Stimulated activated effector memory CD8-positive, alpha-beta T cell treated with anti-CD3 and anti-CD28 coated beads, Interleukin-12 subunit alpha, Interleukin-12 subunit beta, amount 100 ng/mL, for 72 hours (primary cell): ENCODE results near the gene TNFAIP6.

Source experiments
- ATAC-seq: fragments of 150-1000 bp; cut with Tn5 transposase; 2 replicates; pipeline ENCODE4 v1.10.0; 2021
- DNase-seq, 2 donors: peaks; one replicate each; pipeline ENCODE4 v3.0.0; 2021 to 2022; ENCODE audit warnings: low spot score in 2 of 2
- H3K27ac Mint-ChIP-seq: one replicate; pipeline ENCODE4 v1.8.0; 2022; ENCODE audit warnings: mild to moderate bottlenecking, mixed read lengths
- H3K36me3 Mint-ChIP-seq: one replicate; pipeline ENCODE4 v1.8.0; 2022; ENCODE audit warnings: mild to moderate bottlenecking, mixed read lengths
- H3K4me1 Mint-ChIP-seq: one replicate; pipeline ENCODE4 v1.8.0; 2022; ENCODE audit warnings: mixed read lengths
- H3K4me3 Mint-ChIP-seq: one replicate; pipeline ENCODE4 v1.8.0; 2022; ENCODE audit warnings: mild to moderate bottlenecking, mixed read lengths
- H3K9me3 Mint-ChIP-seq: one replicate; pipeline ENCODE4 v1.8.0; 2022; ENCODE audit warnings: mixed read lengths

TNFAIP6 gene

GRCh38 chr2:151347906-151348305 lies 9.5 kb upstream of the TNFAIP6 start:
- H3K9me3 Mint-ChIP-seq = peaks cover 6% of the 10 kb centered on the region
- DNase-seq (no peak), ATAC-seq (no peak)
- H3K27ac Mint-ChIP-seq = no peak overlapping the region
- H3K36me3 Mint-ChIP-seq = no peaks in the 10 kb centered on the region
- H3K4me3 Mint-ChIP-seq = no peak overlapping the region
- no peaks in the 10 kb centered on the region for H3K4me1 Mint-ChIP-seq

GRCh38 chr2:151350579-151351195 lies 6.7 kb upstream of the TNFAIP6 start:
- no peaks in the 10 kb centered on the region for H3K9me3 Mint-ChIP-seq
- DNase-seq (no peak), ATAC-seq (no peak)
- H3K4me3 Mint-ChIP-seq = no peak overlapping the region
- H3K36me3 Mint-ChIP-seq = no peaks in the 10 kb centered on the region
- H3K27ac Mint-ChIP-seq = no peak overlapping the region
- H3K4me1 Mint-ChIP-seq = no peaks in the 10 kb centered on the region

DNA sequence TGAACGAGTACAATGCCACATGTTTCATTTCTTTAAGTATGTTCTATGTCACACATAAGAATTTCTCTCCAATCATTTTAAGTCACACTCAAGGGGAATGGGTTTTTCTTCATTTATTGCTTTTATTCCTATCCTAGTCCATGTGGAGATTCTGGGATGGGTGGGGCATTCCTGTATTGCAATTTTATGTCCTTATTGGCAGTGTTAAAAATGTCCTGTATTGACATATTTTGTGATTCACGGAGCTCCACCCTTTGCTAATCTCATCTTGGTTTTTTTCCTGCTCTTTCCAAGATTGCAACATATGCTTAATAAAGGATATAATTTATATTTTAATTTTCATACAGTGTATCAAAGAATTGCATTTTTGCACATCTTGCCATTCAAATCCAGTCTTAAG lies 3.4 kb upstream of the TNFAIP6 start:
- H3K4me3 Mint-ChIP-seq = no peak overlapping the region
- no peak overlapping the region for H3K27ac Mint-ChIP-seq
- H3K36me3 Mint-ChIP-seq = no peaks in the 10 kb centered on the region
- ATAC-seq (no peak), DNase-seq (no peak)
- no peaks in the 10 kb centered on the region for H3K9me3 Mint-ChIP-seq
- no peaks in the 10 kb centered on the region for H3K4me1 Mint-ChIP-seq

DNA sequence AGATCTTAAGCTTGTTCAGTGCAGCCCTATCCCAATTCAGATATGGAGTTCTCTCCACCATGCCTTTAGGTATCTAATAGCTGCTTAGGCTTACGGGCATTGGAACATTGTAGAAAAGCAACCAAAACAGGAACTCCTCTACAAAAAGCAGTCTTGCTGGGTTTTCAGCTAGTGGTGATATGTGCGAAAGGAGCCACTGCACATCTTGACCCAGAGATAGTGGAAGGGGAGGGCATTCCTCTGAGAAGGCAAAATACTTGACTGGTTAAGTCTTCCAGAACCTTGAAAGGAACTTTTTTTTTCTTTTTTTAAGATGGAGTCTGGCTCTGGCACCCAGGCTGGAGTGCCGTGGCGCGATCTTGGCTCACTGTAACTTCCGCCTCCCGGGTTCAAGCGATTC lies 2.6 kb upstream of the TNFAIP6 start:
- Mint-ChIP-seq H3K4me3 (no peak overlapping the region), H3K36me3 (no peaks in the 10 kb centered on the region), H3K27ac (no peak overlapping the region), H3K4me1 (no peaks in the 10 kb centered on the region), H3K9me3 (no peaks in the 10 kb centered on the region)
- no peak for ATAC-seq
- no peak for DNase-seq

- no peak for DNase-seq
- no peaks in the 10 kb centered on the region for H3K36me3 Mint-ChIP-seq
- no peak for ATAC-seq
- no peak overlapping the region for H3K4me3 Mint-ChIP-seq
- H3K4me1 Mint-ChIP-seq = no peaks in the 10 kb centered on the region
- H3K9me3 Mint-ChIP-seq = no peaks in the 10 kb centered on the region
- H3K27ac Mint-ChIP-seq = no peak overlapping the region
These were observed 976 bp downstream of the TNFAIP6 start for GRCh38 chr2:151358166-151358970.

DNA sequence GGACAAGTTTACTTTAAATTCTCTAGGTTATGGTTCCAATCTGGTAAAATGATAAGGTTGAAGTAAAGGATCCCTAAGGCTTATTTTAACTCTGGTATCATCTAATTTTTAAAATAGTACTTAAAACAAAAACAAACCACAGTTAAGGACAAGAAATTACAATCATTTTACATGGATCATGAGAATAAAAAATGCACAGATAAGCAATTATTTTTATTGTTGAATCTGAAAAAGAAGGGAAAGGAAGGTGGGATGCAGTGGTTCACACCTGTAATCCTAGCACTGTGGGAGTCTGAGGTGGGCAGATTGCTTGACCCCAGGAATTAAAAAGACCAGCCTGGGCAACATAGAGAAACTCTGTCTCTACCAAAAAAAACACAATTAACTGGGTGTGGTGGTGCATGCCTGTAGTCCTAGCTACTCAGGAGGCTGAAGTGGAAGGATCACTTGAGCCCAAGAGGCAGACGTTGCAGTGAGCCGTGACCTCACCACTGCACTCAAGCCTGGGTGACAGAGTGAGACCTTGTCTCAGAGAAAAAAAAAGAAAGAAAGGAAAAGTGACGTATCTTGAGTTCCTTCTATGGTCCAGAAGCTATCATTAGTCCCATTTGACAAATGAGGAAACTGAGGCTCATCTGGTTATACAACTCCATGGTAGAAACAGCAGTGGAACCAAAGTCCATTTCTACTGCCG lies 2.5 kb downstream of the TNFAIP6 start:
- ATAC-seq (no peak), DNase-seq (no peak)
- H3K4me1 Mint-ChIP-seq = no peaks in the 10 kb centered on the region
- no peak overlapping the region for H3K27ac Mint-ChIP-seq
- no peaks in the 10 kb centered on the region for H3K36me3 Mint-ChIP-seq
- no peaks in the 10 kb centered on the region for H3K9me3 Mint-ChIP-seq
- no peak overlapping the region for H3K4me3 Mint-ChIP-seq

DNA sequence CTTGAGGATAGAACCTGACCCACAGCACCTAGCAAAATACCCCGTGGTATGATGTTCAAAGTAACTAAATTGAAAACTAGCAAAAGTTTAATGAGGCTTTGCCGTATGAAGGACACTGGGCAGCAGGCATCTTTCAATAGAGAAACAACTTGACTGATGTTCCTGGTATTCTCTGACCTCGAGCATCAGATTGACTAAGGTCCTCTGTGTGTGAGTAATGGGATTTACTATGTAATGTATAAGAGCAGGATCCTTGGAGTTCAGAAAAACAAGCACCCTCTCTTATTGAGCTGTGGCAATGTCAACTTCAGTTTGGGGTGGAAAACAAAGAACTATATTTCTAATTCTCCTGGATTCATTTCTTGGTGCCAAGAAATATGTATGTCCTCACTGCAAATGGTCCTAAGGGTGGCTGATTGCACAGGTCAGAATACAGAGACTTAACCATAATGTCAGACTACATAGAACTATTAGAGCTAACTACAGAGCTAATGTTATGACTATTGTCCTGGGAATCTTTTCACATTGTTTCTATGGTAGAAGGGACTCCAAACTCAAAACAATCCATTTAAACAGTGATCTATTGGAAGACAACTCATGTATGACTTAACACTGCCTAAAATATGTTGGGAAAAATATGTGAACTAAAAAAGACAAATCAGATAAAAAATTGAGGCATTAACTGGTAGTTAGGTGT lies 4.4 kb downstream of the TNFAIP6 start:
- no peak overlapping the region for H3K4me3 Mint-ChIP-seq
- no peak overlapping the region for H3K27ac Mint-ChIP-seq
- ATAC-seq (no peak), DNase-seq (no peak)
- H3K9me3 Mint-ChIP-seq = no peaks in the 10 kb centered on the region
- no peaks in the 10 kb centered on the region for H3K4me1 Mint-ChIP-seq
- no peaks in the 10 kb centered on the region for H3K36me3 Mint-ChIP-seq

- ATAC-seq (no peak), DNase-seq (no peak)
- no peaks in the 10 kb centered on the region for H3K9me3 Mint-ChIP-seq
- no peaks in the 10 kb centered on the region for H3K4me1 Mint-ChIP-seq
- H3K36me3 Mint-ChIP-seq = no peaks in the 10 kb centered on the region
- no peak overlapping the region for H3K4me3 Mint-ChIP-seq
- no peak overlapping the region for H3K27ac Mint-ChIP-seq
These were observed 6.3 kb downstream of the TNFAIP6 start for GRCh38 chr2:151363709-151364108.

GRCh38 chr2:151367571-151367970 lies 10.2 kb downstream of the TNFAIP6 start:
- Mint-ChIP-seq H3K9me3 (no peaks in the 10 kb centered on the region), H3K36me3 (no peaks in the 10 kb centered on the region), H3K27ac (no peak overlapping the region), H3K4me1 (no peaks in the 10 kb centered on the region), H3K4me3 (no peak overlapping the region)
- ATAC-seq (no peak), DNase-seq (no peak)

- H3K27ac Mint-ChIP-seq = no peak overlapping the region
- no peaks in the 10 kb centered on the region for H3K36me3 Mint-ChIP-seq
- H3K4me1 Mint-ChIP-seq = peaks cover 6% of the 10 kb centered on the region
- no peak overlapping the region for H3K4me3 Mint-ChIP-seq
- H3K9me3 Mint-ChIP-seq = no peaks in the 10 kb centered on the region
- peak; percentile 99 for ATAC-seq
- no peak for DNase-seq
These were observed 17.0 kb downstream of the TNFAIP6 start for GRCh38 chr2:151374436-151374835.

- peaks cover 4% of the 10 kb centered on the region for H3K4me1 Mint-ChIP-seq
- no peak for DNase-seq
- H3K36me3 Mint-ChIP-seq = no peaks in the 10 kb centered on the region
- no peak overlapping the region for H3K4me3 Mint-ChIP-seq
- H3K27ac Mint-ChIP-seq = no peak overlapping the region
- no peak for ATAC-seq
- H3K9me3 Mint-ChIP-seq = no peaks in the 10 kb centered on the region
These were observed 21.8 kb downstream of the TNFAIP6 start for GRCh38 chr2:151379169-151379568.

- no peak overlapping the region for H3K4me3 Mint-ChIP-seq
- no peak overlapping the region for H3K27ac Mint-ChIP-seq
- no peaks in the 10 kb centered on the region for H3K9me3 Mint-ChIP-seq
- no peaks in the 10 kb centered on the region for H3K4me1 Mint-ChIP-seq
- no peak for ATAC-seq
- no peaks in the 10 kb centered on the region for H3K36me3 Mint-ChIP-seq
- no peak for DNase-seq
These were observed 23.3 kb downstream of the TNFAIP6 start for GRCh38 chr2:151380580-151381235.

DNA sequence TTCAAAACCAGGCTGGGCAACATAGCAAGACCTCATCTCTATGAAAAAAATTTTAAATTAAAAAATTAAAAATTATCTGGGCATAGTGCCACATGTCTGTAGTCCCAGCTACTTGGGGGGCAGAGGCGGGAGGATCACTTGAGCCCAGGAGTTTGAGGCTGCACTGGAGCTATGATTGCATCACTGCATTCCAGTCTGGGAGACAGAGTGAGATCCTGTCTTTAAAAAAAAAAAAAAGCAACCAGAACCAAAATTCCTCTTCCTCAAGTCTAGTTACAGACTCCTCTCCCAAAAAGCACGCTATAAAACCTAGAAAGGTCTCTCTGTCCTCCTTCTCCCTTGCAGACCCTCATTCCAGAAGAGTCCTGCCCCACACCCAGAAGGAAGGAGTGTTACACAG lies 23.9 kb downstream of the TNFAIP6 start:
- Mint-ChIP-seq H3K27ac (no peak overlapping the region), H3K4me1 (no peaks in the 10 kb centered on the region), H3K36me3 (no peaks in the 10 kb centered on the region), H3K4me3 (no peak overlapping the region), H3K9me3 (no peaks in the 10 kb centered on the region)
- no peak for ATAC-seq
- DNase-seq = no peak

- Mint-ChIP-seq H3K4me1 (no peaks in the 10 kb centered on the region), H3K9me3 (no peaks in the 10 kb centered on the region), H3K36me3 (no peaks in the 10 kb centered on the region), H3K27ac (no peak overlapping the region), H3K4me3 (no peak overlapping the region)
- ATAC-seq = no peak
- DNase-seq = no peak
These were observed 30.6 kb downstream of the TNFAIP6 start for GRCh38 chr2:151388011-151388410.

DNA sequence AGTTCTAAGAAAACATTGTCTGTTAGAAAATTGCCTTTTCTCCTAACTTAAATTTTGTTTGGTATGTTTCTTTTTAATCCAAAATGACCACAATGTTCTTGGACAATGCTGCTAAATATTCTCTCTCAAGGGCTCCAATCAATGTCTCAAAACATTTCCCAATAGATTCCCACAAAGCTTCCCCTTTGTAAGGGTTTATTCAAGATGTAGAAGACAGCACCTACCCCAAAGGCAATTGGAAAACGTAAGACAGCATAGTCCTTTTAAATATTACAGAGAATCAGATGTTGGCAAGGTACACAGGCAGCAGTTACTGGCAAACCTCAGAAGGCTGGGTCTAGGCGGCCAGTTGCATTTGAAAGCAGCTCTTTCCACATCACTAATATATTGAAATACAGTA lies 34.0 kb downstream of the TNFAIP6 start:
- no peaks in the 10 kb centered on the region for H3K9me3 Mint-ChIP-seq
- no peaks in the 10 kb centered on the region for H3K4me1 Mint-ChIP-seq
- ATAC-seq (no peak), DNase-seq (no peak)
- no peak overlapping the region for H3K4me3 Mint-ChIP-seq
- no peak overlapping the region for H3K27ac Mint-ChIP-seq
- no peaks in the 10 kb centered on the region for H3K36me3 Mint-ChIP-seq
